Measurements from ENCODE around the gene ARL4D. TPM values are rescaled to one million over a fixed set of nuclear protein-coding genes. Genes with fewer than 3 reads are reported as not detected.
A peak's percentile ranks its signal among the peaks of the same experiment; 100 is the strongest.

Gene ARL4D, protein sequence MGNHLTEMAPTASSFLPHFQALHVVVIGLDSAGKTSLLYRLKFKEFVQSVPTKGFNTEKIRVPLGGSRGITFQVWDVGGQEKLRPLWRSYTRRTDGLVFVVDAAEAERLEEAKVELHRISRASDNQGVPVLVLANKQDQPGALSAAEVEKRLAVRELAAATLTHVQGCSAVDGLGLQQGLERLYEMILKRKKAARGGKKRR
- total RNA-seq (3.6 and 4.1 TPM in 2 replicates), polyA plus RNA-seq (3.8 and 5.3 TPM in 2 replicates), polyA minus RNA-seq (2.0 and 2.2 TPM in 2 replicates), Bru-seq, nascent RNA (percentile 42 among the genes with signal in this experiment), BruChase-seq, experiment 1, labeled RNA remaining after a 6-hour chase (percentile 39 among the genes with signal in this experiment), BruChase-seq, experiment 2, labeled RNA remaining after a 2-hour chase (percentile 43 among the genes with signal in this experiment)
- 3.0 and 4.6 TPM in 2 replicates for polyA plus RNA-seq (2011; cell fraction: cytosol; rRNA removed)
- 1.7 and 1.9 TPM in 2 replicates for polyA plus RNA-seq (2011; cell fraction: nucleus; rRNA removed)
- polyA plus RNA-seq (2012): 3.9 and 5.4 TPM in 2 replicates
- 11.2 TPM for polyA minus RNA-seq (2011; cell fraction: cytosol; rRNA and poly(A)+ RNA removed)
- 1.1 and 1.3 TPM in 2 replicates for polyA minus RNA-seq (2011; cell fraction: nucleus; rRNA and poly(A)+ RNA removed)
- long read RNA-seq, transcript ARL4D-201 (2 exons, 1,612 nt): major isoform, 29 of 30 reads
- long read RNA-seq, partial matches to known transcripts: 0 of 30 reads
- long read RNA-seq, other reads (novel, unspliced or antisense): 1 of 30 reads

DNA sequence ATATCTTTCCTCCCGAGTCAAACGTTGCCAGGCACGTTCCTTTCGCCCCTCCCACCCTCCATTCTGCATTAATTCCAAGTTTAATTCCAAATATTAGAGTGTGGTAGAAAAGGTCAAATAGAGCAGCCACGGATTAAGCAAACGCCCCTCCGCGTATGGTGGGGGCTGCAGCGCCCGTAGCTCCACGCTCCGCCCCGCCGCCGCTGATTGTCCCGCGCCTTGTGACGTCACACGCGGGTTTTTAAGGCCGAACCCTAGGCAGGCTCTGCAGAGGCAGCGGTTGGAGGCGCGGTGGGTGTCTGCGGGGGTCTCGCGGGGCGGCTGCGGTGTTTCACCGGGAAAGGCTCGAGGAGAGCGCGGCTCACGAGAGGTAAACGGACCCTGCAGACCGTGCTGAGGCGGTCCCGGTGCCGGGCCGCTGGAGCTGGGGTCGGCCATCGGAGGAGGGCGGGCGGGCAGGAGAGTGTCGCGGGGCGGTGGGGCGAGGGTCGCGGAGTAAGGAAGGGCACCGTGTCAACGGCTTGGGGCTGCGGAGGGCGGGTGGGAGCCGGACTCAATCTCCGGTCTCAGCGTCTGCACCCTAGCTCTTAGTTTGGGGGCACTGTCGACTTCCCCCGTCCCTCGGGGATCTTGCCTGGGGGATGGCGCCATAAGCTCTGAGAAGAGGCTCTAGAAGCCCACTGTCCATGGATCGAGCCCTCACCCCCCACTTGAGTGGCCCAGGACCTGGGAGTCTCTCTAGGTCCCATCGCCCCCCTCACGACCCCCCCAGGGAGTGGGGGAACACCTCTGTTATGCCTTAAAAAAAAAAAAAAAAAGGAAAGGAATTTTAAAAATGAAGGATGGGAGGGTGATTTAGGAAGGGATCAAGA is at the start of gene ARL4D:
Gene ARL4D (plus strand): TSS at position 270 of the 872 bp plus-strand sequence. CDS start 740 bp downstream, outside the sequence.
- H3K9ac ChIP-seq (replicated peaks; ENCODE audit: extremely low read depth, insufficient read depth, low read length): peak within 1 kb of the TSS; percentile 48
- DNase-seq (ENCODE audit: low read depth, low spot score): peak; percentile 78
- H3K27ac ChIP-seq (ENCODE audit: insufficient read depth, low read depth, low read length): no peak within 1 kb of the TSS
- H2AFZ ChIP-seq (ENCODE audit: low read depth, low read length): peak within 1 kb of the TSS; percentile 96
- H4K20me1 ChIP-seq (replicated peaks; ENCODE audit: control insufficient read depth, extremely low read depth, insufficient read depth, low read length): no peaks in the 10 kb centered on the region
- H3K4me2 ChIP-seq (ENCODE audit: insufficient read depth, low read length): peak within 1 kb of the TSS; percentile 86
- intact Hi-C loops (cut with micrococcal nuclease) (loop anchor here (1.0 kb wide), 1 partner anchor 84 kb away; the partner anchor contains the start of gene DHX8), dilution Hi-C loops (cut with MboI; ENCODE audit: extremely low pct_ligation_motif_present, low sequenced_read_pairs) (no loop called here)
- H3K4me1 ChIP-seq (ENCODE audit: control insufficient read depth, extremely low read depth, insufficient read depth, low read length): peaks cover 10% of the 10 kb centered on the region
- peak within 1 kb of the TSS; percentile 47 to 90 (median 55) for H3K4me3 ChIP-seq (replicated peaks in 1 of 3; ENCODE audit: insufficient read depth in 1 of 3, low read depth in 1 of 3, low read length in 3 of 3)
- peak; percentile 83 for FAIRE-seq
- TF ChIP-seq POLR2A (IDR thresholded peaks at IDR 0.05; ENCODE audit: low read depth, low read length) (peak; percentile 96), POLR2AphosphoS5 (IDR thresholded peaks at IDR 0.05; ENCODE audit: insufficient read depth, low read depth, low read length) (peak; percentile 91), JUN (IDR thresholded peaks at IDR 0.05; ENCODE audit: borderline replicate concordance, insufficient read depth, insufficient read length, low read depth) (no peak)
- no TSS peak for BruUV-seq (replicated peaks)
- CTCF ChIA-PET: interaction anchor here (0.9 to 18.8 kb wide), 8 partner anchors 11 to 275 kb away, joined by 3 to 434 read pairs (median 5); partner anchors contain the start of gene DHX8
- no peaks in the 10 kb centered on the region for H3K9me3 ChIP-seq (replicated peaks; ENCODE audit: control insufficient read depth, insufficient read depth, low read length)
- H3K79me2 ChIP-seq (ENCODE audit: control insufficient read depth, insufficient read depth, low read length): peaks cover 2% of the 10 kb centered on the region
- H3K9me1 ChIP-seq (replicated peaks; ENCODE audit: control insufficient read depth, extremely low read depth, insufficient read depth, low read length): no peaks in the 10 kb centered on the region
- H3K27me3 ChIP-seq (ENCODE audit: control insufficient read depth in 2 of 2, insufficient read depth in 2 of 2, low read length in 2 of 2): no peaks in the 10 kb centered on the region
- H3K36me3 ChIP-seq (ENCODE audit: control insufficient read depth in 2 of 2, extremely low read depth in 1 of 2, insufficient read depth in 2 of 2, low read length in 2 of 2): no peaks in the 10 kb centered on the region
- POLR2A ChIA-PET: interaction anchor here (0.6 to 2.5 kb wide), 12 partner anchors 11 to 1594 kb away, joined by 3 to 17 read pairs (median 4); partner anchors contain the start of gene DHX8

Measured in endothelial cell of umbilical vein (primary cell).